HCT116 (cell line): Measurements from ENCODE around the gene C1GALT1C1L. TPM values are rescaled to one million over a fixed set of nuclear protein-coding genes. Genes with fewer than 3 reads are reported as not detected.

Experiments used
- ATAC-seq: fragments of 200-7000 bp; cut with Tn5 transposase; 2 replicates; pipeline ENCODE4 v1.9.1; 2020; ENCODE audit warnings: mild to moderate bottlenecking, moderate library complexity
- BruUV-seq: library from RNA; stranded (reverse); fragments of 400-500 nt; replicated peaks from 2 replicates; lab custom pipeline; 2021; lab: Mats Ljungman, UMichigan
- CTCF ChIA-PET: fragments of 300-600 bp; sonication (Branson Sonifier 250); formaldehyde crosslinking; loops from one replicate; lab custom pipeline; 2021; ENCODE audit warnings: antibody characterized with exemption; lab: Charles Lee
- POLR2A ChIA-PET: fragments of 300-600, 350-600 bp; sonication (Branson Sonifier 250); formaldehyde crosslinking; loops from one replicate; lab custom pipeline; 2021; ENCODE audit warnings: antibody characterized with exemption; lab: Charles Lee
- RAD21 ChIA-PET, 2 experiments: fragments of 300-600 bp; sonication (Branson Sonifier 250); formaldehyde crosslinking; loops; one replicate each; lab custom pipeline; 2023; ENCODE audit warnings: low total read pairs in 2 of 2; ENCODE audit not compliant: uncharacterized antibody in 2 of 2, unreplicated experiment in 2 of 2, low non-redundant PET in 1 of 2; lab: Charles Lee
- DNase-seq: peaks from one replicate; pipeline ENCODE4 v3.0.0-alpha.2; 2010; ENCODE audit warnings: low read depth, low spot score
- H2AFZ ChIP-seq: fragments of 200-600 bp; shearing (Covaris generic), sonication (generic); 2 replicates; pipeline ENCODE4 v1.6.1; 2017; ENCODE audit warnings: low read depth, mixed run types, mixed read lengths, antibody characterized with exemption, low read length; ENCODE audit not compliant: poor library complexity, severe bottlenecking
- H3K27ac ChIP-seq: 2 replicates; pipeline ENCODE4 v1.5.1; 2012; ENCODE audit warnings: low read depth, low read length
- H3K27me3 ChIP-seq: fragments of 200-600 bp; sonication (generic); 2 replicates; pipeline ENCODE4 v1.6.1; 2016; ENCODE audit warnings: mixed run types, low read length, mixed read lengths; ENCODE audit not compliant: insufficient read depth
- H3K36me3 ChIP-seq, 2 experiments: fragments of 200-500 bp in 1 of 2; fragments of 200-600 bp in 1 of 2; sonication (Bioruptor generic) in 1 of 2; sonication (generic) in 1 of 2; 2 replicates each; pipeline versions ENCODE4 v1.5.1 to v1.6.1; 2014 to 2016; ENCODE audit warnings: low read length in 2 of 2, inconsistent platforms in 1 of 2, mixed read lengths in 1 of 2, mixed run types in 1 of 2; ENCODE audit not compliant: insufficient read depth in 2 of 2, control insufficient read depth in 1 of 2
- H3K4me1 ChIP-seq, 2 experiments: fragments of 200-600 bp in 1 of 2; sonication (generic) in 1 of 2; 2 replicates each; pipeline versions ENCODE4 v1.5.1 to v1.6.1; 2012 to 2017; ENCODE audit warnings: low read length in 2 of 2, inconsistent platforms in 1 of 2, mild to moderate bottlenecking in 1 of 2, mixed read lengths in 1 of 2, mixed run types in 1 of 2, moderate library complexity in 1 of 2; ENCODE audit not compliant: insufficient read depth in 2 of 2, control insufficient read depth in 1 of 2
- H3K4me2 ChIP-seq: fragments of 200-600 bp; sonication (generic); 2 replicates; pipeline ENCODE4 v1.6.1; 2017; ENCODE audit warnings: mixed run types, low read length, mixed read lengths
- H3K4me3 ChIP-seq, 2 experiments: fragments of 200-600 bp in 1 of 2; sonication (generic) in 1 of 2; replicated peaks in 1 of 2; 2 replicates each; pipeline ENCODE4 v1.5.1; 2011 to 2016; ENCODE audit warnings: low read length in 2 of 2, control low read depth in 1 of 2, low read depth in 1 of 2, mild to moderate bottlenecking in 1 of 2, mixed read lengths in 1 of 2, mixed run types in 1 of 2
- H3K79me2 ChIP-seq: fragments of 200-600 bp; sonication (generic); 2 replicates; pipeline ENCODE4 v1.6.1; 2017; ENCODE audit warnings: mild to moderate bottlenecking, mixed run types, low read length, moderate library complexity, mixed read lengths; ENCODE audit not compliant: insufficient read depth
- H3K9ac ChIP-seq: fragments of 200-600 bp; sonication (generic); 2 replicates; pipeline ENCODE4 v1.6.1; 2016; ENCODE audit warnings: low read length, mixed read lengths
- H3K9me2 ChIP-seq: fragments of 200-600 bp; sonication (generic), shearing (Covaris generic); 2 replicates; pipeline ENCODE4 v1.6.1; 2017; ENCODE audit warnings: mixed run types, mild to moderate bottlenecking, moderate library complexity; ENCODE audit not compliant: insufficient read depth
- H3K9me3 ChIP-seq, 2 experiments: fragments of 200-500 bp in 1 of 2; fragments of 200-600 bp in 1 of 2; sonication (Bioruptor generic) in 1 of 2; sonication (generic) in 1 of 2; 2 replicates each; pipeline ENCODE4 v1.6.1; 2014 to 2017; ENCODE audit warnings: low read length in 2 of 2, mixed read lengths in 2 of 2, inconsistent platforms in 1 of 2, low read depth in 1 of 2, mild to moderate bottlenecking in 1 of 2, mixed run types in 1 of 2, moderate library complexity in 1 of 2; ENCODE audit not compliant: control insufficient read depth in 1 of 2, insufficient read depth in 1 of 2
- H4K20me1 ChIP-seq: fragments of 200-600 bp; sonication (generic), shearing (Covaris generic); 2 replicates; pipeline ENCODE4 v1.6.1; 2017; ENCODE audit warnings: mixed run types, mild to moderate bottlenecking, moderate library complexity; ENCODE audit not compliant: insufficient read depth
- CBX3 ChIP-seq: IDR thresholded peaks from 2 replicates; pipeline ENCODE4 v1.6.1; 2012; ENCODE audit warnings: low read depth
- CEBPB ChIP-seq: IDR thresholded peaks from 2 replicates; pipeline ENCODE4 v1.6.1; 2012; ENCODE audit warnings: low read depth
- EGR1 ChIP-seq: IDR thresholded peaks from 2 replicates; pipeline ENCODE4 v1.6.1; 2012; ENCODE audit warnings: low read depth
- ELF1 ChIP-seq: IDR thresholded peaks from 2 replicates; pipeline ENCODE4 v1.6.1; 2012; ENCODE audit warnings: low read depth, borderline replicate concordance
- EZH2phosphoT487 ChIP-seq: fragments of 200-600 bp; IDR thresholded peaks from 2 replicates; pipeline ENCODE4 v1.6.1; 2018; ENCODE audit warnings: antibody characterized with exemption, borderline replicate concordance
- FOSL1 ChIP-seq: IDR thresholded peaks from 2 replicates; pipeline ENCODE4 v1.6.1; 2012; ENCODE audit warnings: low read depth
- RAD21 ChIP-seq: IDR thresholded peaks from 2 replicates; pipeline ENCODE4 v1.6.1; 2012; ENCODE audit warnings: low read depth, mild to moderate bottlenecking
- REST ChIP-seq: IDR thresholded peaks from 2 replicates; pipeline ENCODE4 v1.6.1; 2012; ENCODE audit warnings: low read depth
- SRF ChIP-seq: IDR thresholded peaks from 2 replicates; pipeline ENCODE4 v1.6.1; 2012; ENCODE audit warnings: low read depth
- TCF7L2 ChIP-seq: IDR thresholded peaks from 2 replicates; pipeline ENCODE4 v1.7.0; 2011; ENCODE audit warnings: borderline replicate concordance, inconsistent platforms; ENCODE audit not compliant: insufficient read depth, insufficient read length; ENCODE audit errors: extremely low read depth
- ZFX ChIP-seq: fragments of 450-650 bp; IDR thresholded peaks from 2 replicates; pipeline ENCODE4 v1.6.1; 2017
- ZNF274 ChIP-seq: fragments of 200-500 bp; sonication (Bioruptor generic); IDR thresholded peaks from 2 replicates; pipeline ENCODE4 v1.6.1; 2014; ENCODE audit warnings: mild to moderate bottlenecking, low read depth, low read length, inconsistent platforms
- intact Hi-C: fragments of 100-400 bp; cut with micrococcal nuclease; formaldehyde crosslinking; loops from 2 replicates; pipeline ENCODE4 v1.10.0; 2022
- total RNA-seq: library from RNA; stranded (reverse); gene quantifications from one replicate; pipeline ENCODE4 v1.2.1, GENCODE V29; 2021; ENCODE audit not compliant: unreplicated experiment
- TF ChIP-seq, protein P1 (sequence below), 3 experiments: fragments of 200-600 bp in 1 of 3; sonication (generic) in 1 of 3; IDR thresholded peaks in 2 of 3; conservative IDR thresholded peaks in 1 of 3; 2 replicates each; pipeline ENCODE4 v1.5.1; 2012 to 2017; ENCODE audit warnings: low read depth in 2 of 3, low read length in 2 of 3, antibody characterized with exemption in 1 of 3, borderline replicate concordance in 1 of 3, control low read depth in 1 of 3, mild to moderate bottlenecking in 1 of 3, mixed read lengths in 1 of 3, mixed run types in 1 of 3, moderate library complexity in 1 of 3; ENCODE audit not compliant: insufficient read depth in 1 of 3
- TF ChIP-seq, protein P2 (sequence below): IDR thresholded peaks from 2 replicates; pipeline ENCODE4 v1.6.1; 2011; ENCODE audit warnings: mild to moderate bottlenecking, low read length, moderate library complexity; ENCODE audit not compliant: insufficient replicate concordance; ENCODE audit errors: extremely low read depth

C1GALT1C1L gene
- total RNA-seq, 1 experiment from 2014 or later: 0.20 TPM

- no peak for TF ChIP-seq ELF1
- TF ChIP-seq CEBPB: no peak
- TF ChIP-seq, protein P1, sequence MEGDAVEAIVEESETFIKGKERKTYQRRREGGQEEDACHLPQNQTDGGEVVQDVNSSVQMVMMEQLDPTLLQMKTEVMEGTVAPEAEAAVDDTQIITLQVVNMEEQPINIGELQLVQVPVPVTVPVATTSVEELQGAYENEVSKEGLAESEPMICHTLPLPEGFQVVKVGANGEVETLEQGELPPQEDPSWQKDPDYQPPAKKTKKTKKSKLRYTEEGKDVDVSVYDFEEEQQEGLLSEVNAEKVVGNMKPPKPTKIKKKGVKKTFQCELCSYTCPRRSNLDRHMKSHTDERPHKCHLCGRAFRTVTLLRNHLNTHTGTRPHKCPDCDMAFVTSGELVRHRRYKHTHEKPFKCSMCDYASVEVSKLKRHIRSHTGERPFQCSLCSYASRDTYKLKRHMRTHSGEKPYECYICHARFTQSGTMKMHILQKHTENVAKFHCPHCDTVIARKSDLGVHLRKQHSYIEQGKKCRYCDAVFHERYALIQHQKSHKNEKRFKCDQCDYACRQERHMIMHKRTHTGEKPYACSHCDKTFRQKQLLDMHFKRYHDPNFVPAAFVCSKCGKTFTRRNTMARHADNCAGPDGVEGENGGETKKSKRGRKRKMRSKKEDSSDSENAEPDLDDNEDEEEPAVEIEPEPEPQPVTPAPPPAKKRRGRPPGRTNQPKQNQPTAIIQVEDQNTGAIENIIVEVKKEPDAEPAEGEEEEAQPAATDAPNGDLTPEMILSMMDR (IDR thresholded peaks at IDR 0.05 in 2 of 3, conservative IDR thresholded peaks at IDR 0.05 in 1 of 3; ENCODE audit: borderline replicate concordance in 1 of 3, insufficient read depth in 1 of 3, low read depth in 2 of 3, low read length in 2 of 3): no peak
- TF ChIP-seq TCF7L2: no peak
- TF ChIP-seq EZH2phosphoT487: no peak
- no peak for TF ChIP-seq REST
- TF ChIP-seq EGR1: no peak
- no peak for TF ChIP-seq SRF
- TF ChIP-seq FOSL1: no peak
- no peak for TF ChIP-seq ZNF274
- TF ChIP-seq, protein P2, sequence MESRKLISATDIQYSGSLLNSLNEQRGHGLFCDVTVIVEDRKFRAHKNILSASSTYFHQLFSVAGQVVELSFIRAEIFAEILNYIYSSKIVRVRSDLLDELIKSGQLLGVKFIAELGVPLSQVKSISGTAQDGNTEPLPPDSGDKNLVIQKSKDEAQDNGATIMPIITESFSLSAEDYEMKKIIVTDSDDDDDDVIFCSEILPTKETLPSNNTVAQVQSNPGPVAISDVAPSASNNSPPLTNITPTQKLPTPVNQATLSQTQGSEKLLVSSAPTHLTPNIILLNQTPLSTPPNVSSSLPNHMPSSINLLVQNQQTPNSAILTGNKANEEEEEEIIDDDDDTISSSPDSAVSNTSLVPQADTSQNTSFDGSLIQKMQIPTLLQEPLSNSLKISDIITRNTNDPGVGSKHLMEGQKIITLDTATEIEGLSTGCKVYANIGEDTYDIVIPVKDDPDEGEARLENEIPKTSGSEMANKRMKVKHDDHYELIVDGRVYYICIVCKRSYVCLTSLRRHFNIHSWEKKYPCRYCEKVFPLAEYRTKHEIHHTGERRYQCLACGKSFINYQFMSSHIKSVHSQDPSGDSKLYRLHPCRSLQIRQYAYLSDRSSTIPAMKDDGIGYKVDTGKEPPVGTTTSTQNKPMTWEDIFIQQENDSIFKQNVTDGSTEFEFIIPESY: no peak
- TF ChIP-seq ZFX: no peak
- TF ChIP-seq RAD21: no peak
- TF ChIP-seq CBX3: no peak
- no peak overlapping the region for H3K27ac ChIP-seq
- CTCF ChIA-PET: no interaction called here
- no peak for ATAC-seq
- POLR2A ChIA-PET: no interaction called here
- H3K27me3 ChIP-seq: no peaks in the 10 kb centered on the region
- H3K9me3 ChIP-seq: no peaks in the 10 kb centered on the region
- BruUV-seq: no TSS peak
- no peak overlapping the region for H3K4me3 ChIP-seq
- H3K36me3 ChIP-seq: no peaks in the 10 kb centered on the region
- intact Hi-C loops: no loop called here
- H4K20me1 ChIP-seq: no peaks in the 10 kb centered on the region
- RAD21 ChIA-PET: no interaction called here
- no peak overlapping the region for H3K9ac ChIP-seq
- no peaks in the 10 kb centered on the region for H3K9me2 ChIP-seq
- H2AFZ ChIP-seq: no peak overlapping the region
- H3K4me1 ChIP-seq: no peaks in the 10 kb centered on the region
- no peaks in the 10 kb centered on the region for H3K79me2 ChIP-seq
- no peak overlapping the region for H3K4me2 ChIP-seq
- DNase-seq: no peak
Observed at GRCh38 chr2:43715300-43716098, 39.3 kb upstream of the C1GALT1C1L start.
